Measurements from ENCODE around the gene TENT5D.
"Not testable (repeated sequence)": the region's sequence is repeated elsewhere in the genome, so short reads cannot be mapped to it uniquely, and the experiment has no call there.

Gene TENT5D

DNA sequence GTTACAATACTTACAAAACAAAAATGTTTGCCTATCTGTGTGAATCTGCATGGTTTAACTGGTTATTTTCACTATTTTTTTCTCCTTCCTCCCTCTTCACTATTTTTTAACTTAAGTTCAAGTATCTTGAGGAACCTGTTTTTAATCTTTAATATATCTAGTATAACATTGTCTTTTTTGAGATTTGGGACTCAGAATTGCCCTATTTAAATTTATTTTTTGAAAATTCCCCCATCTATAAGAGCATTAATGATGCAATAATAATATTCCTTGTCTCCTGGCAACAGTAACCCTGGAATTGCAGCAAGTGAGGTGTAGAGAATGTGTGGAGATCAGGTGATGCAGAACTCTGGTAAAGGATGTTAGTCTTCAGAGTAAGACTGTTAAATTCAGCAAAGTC, at the start of gene TENT5D:
Gene TENT5D (plus strand): TSS at position 301 of the 400 bp plus-strand sequence. CDS start 22,093 bp downstream, outside the sequence.
- DNase-seq: no peak

DNA sequence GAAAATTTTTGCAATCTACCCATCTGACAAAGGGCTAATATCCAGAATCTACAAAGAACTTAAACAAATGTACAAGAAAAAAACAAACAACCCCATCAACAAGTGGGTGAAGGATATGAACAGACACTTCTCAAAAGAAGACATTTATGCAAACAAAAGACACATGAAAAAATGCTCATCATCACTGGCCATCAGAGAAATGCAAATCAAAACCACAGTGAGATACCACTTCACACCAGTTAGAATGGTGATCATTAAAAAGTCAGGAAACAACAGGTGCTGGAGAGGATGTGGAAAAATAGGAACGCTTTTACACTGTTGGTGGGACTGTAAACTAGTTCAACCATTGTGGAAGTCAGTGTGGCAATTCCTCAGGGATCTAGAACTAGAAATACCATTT, 34.6 kb upstream of the TENT5D start:
- DNase-seq: not testable (repeated sequence)

- DNase-seq: no peak
Observed at GRCh38 chrX:80388206-80388605, 32.0 kb upstream of the TENT5D start.

DNA sequence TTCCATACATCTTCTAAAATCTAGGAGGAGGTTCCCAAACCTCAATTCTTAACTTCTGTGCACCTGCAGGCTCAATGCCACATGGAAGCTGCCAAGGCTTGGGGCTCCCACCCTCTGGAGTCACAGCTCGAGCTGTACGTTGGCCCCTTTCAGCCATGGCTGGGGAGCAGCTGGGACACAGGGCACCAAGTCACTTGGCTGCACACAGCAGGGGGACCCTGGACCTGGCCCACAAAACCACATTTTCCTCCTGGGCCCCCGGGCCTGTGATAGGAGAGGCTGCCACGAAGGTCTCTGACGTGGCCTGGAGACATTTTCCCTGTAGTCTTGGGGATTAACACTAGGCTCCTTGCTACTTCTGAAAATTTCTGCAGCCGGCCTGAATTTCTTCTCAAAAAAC, 8.2 kb upstream of the TENT5D start:
- DNase-seq: no peak

- no peak for DNase-seq
Observed at GRCh38 chrX:80423000-80423399, 2.8 kb downstream of the TENT5D start.

DNA sequence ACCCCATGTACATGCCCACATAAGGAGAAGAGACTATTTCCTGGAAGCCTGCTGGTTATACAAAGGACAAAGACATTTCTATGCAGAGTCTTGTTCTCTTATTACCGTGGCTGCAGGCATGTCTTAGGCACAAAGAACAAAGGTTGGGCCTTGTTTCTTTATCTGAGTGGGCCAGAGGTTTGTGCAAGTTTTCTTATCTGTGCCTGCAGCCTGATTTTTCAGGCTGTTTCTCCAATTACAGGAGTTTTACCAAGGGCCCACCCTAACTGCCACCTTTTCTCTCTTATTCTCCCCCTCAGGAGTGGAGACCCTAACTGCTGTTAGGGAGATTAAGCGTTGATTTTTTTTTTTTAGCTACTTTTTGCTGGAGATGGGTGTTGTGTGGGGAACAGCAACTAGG, 3.5 kb downstream of the TENT5D start:
- no peak for DNase-seq

GRCh38 chrX:80430826-80431504, 10.7 kb downstream of the TENT5D start:
- no peak for DNase-seq

DNA sequence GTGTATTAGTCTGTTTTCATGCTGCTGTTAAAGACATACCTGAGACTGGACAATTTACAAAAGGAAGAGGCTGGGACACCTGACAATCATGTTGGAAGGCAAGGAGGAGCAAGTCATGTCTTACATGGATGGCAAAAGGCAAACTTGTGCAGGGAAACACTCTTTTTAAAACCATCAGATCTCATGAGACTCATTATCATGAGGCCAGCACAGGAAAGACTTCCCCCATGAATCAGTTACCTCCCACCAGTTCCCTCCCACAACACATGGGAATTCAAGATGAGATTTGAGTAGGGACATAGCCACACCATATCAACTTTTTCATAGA, 11.2 kb downstream of the TENT5D start:
- DNase-seq: no peak

DNA sequence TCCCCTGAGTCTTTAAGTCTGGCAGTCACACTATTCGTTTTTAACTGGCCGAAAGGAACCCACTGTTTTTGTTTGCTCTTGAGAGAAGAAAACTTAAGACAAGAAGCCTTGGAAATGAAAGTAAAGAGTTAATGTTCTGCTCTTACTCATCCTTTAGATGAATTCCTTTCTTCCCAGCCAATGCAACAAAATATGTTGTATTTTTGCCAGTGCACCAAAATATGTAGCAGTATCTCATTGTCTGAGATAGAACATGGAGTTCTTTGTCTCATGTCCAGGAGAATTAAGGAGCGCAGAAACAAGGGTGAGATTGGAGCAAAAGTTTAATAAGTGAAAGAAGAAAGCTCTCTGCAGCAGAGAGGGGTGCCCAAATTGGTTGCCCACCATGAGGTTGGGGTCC, 12.2 kb downstream of the TENT5D start:
- DNase-seq: no peak

GRCh38 chrX:80432863-80433262, 12.6 kb downstream of the TENT5D start:
- DNase-seq: no peak

GRCh38 chrX:80468166-80468565, 47.9 kb downstream of the TENT5D start:
- not testable (repeated sequence) for DNase-seq

- no peak for DNase-seq
Observed at GRCh38 chrX:80471582-80471981, 51.3 kb downstream of the TENT5D start.

GRCh38 chrX:80485543-80485942, 65.3 kb downstream of the TENT5D start:
- no peak for DNase-seq

DNA sequence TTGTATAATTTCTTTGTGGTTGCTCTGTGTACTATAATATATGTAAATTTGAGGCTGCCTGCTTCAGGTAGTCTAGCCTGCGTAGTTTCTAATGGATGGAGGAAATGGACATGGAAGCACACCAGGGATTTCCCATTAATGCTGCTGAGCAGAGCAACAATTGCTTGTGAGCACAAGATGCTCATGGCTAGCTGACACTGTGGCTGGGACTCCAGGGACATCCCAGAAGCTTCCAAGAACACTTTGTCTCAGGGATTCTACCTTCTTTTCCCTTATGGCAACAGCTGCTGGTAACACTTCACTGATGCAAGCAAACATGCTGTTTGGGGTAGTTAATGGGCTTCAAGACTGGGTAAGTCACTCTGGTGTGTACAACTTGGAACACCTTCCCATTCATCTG, 66.1 kb downstream of the TENT5D start:
- peak; percentile 7 for DNase-seq

- no peak for DNase-seq
Observed at GRCh38 chrX:80489166-80489565, 68.9 kb downstream of the TENT5D start.
